Uterus (tissue), 2 donors: Measurements from ENCODE around the gene RPRD1B.

Experiments
- CTCF ChIP-seq, 4 experiments: fragments of 200-600 bp in 2 of 4; fragments of 450-650 bp in 2 of 4; sonication (generic) in 2 of 4; IDR thresholded peaks; one replicate each; pipeline ENCODE4 v1.5.1; 2016 to 2019; ENCODE audit warnings: antibody characterized with exemption in 4 of 4, mild to moderate bottlenecking in 2 of 4, moderate library complexity in 1 of 4
- POLR2A ChIP-seq, 2 donors: fragments of 450-650 bp; IDR thresholded peaks; one replicate each; pipeline ENCODE4 v1.6.1; 2016; ENCODE audit warnings: antibody characterized with exemption in 2 of 2, mild to moderate bottlenecking in 1 of 2, moderate library complexity in 1 of 2

- TF ChIP-seq CTCF (IDR thresholded peaks at IDR 0.05) (no peak), POLR2A (IDR thresholded peaks at IDR 0.05) (no peak)
Measured at GRCh38 chr20:38132910-38133501, 99.5 kb downstream of the RPRD1B start.
